HG03432 (cell line): ENCODE data around the gene TMEM272.
A peak's percentile ranks its signal among the peaks of the same experiment; 100 is the strongest.

ENCODE experiments used
- ATAC-seq: cut with Tn5 transposase; IDR thresholded peaks from one replicate; pipeline ENCODE4 v1.9.1; 2021; ENCODE audit warnings: mild to moderate bottlenecking, moderate library complexity; ENCODE audit not compliant: unreplicated experiment

Gene TMEM272

GRCh38 chr13:51844862-51845573 lies at the start of gene TMEM272:
TMEM272 (minus strand) TSS chr13:51845177; CDS start chr13:51838530, 6,647 bp downstream.
- ATAC-seq, result peak; percentile 80

- ATAC-seq, result no peak
Measured at GRCh38 chr13:51894239-51894638, 49.3 kb upstream of the TMEM272 start.

- ATAC-seq, result no peak
Measured at GRCh38 chr13:51892657-51893056, 47.7 kb upstream of the TMEM272 start.

GRCh38 chr13:51887468-51887867 lies 42.5 kb upstream of the TMEM272 start:
- ATAC-seq, result no peak

GRCh38 chr13:51885651-51886050 lies 40.7 kb upstream of the TMEM272 start:
- ATAC-seq, result no peak

GRCh38 chr13:51883226-51883600 lies 38.2 kb upstream of the TMEM272 start:
- no peak for ATAC-seq

GRCh38 chr13:51882570-51883225 lies 37.7 kb upstream of the TMEM272 start:
- no peak for ATAC-seq

GRCh38 chr13:51881296-51881695 lies 36.3 kb upstream of the TMEM272 start:
- ATAC-seq, result no peak

GRCh38 chr13:51879133-51879532 lies 34.2 kb upstream of the TMEM272 start:
- peak; percentile 76 for ATAC-seq

- ATAC-seq, result no peak
Measured at GRCh38 chr13:51874651-51875050, 29.7 kb upstream of the TMEM272 start.

GRCh38 chr13:51873837-51874236 lies 28.9 kb upstream of the TMEM272 start:
- no peak for ATAC-seq

GRCh38 chr13:51873117-51873798 lies 28.3 kb upstream of the TMEM272 start:
- ATAC-seq, result no peak

GRCh38 chr13:51870616-51871015 lies 25.6 kb upstream of the TMEM272 start:
- ATAC-seq, result no peak

GRCh38 chr13:51869916-51870315 lies 24.9 kb upstream of the TMEM272 start:
- no peak for ATAC-seq

GRCh38 chr13:51867062-51867461 lies 22.1 kb upstream of the TMEM272 start:
- ATAC-seq, result no peak

GRCh38 chr13:51865838-51866237 lies 20.9 kb upstream of the TMEM272 start:
- ATAC-seq, result no peak

GRCh38 chr13:51862957-51863356 lies 18.0 kb upstream of the TMEM272 start:
- no peak for ATAC-seq

- no peak for ATAC-seq
Measured at GRCh38 chr13:51861723-51862300, 16.8 kb upstream of the TMEM272 start, which contains the start of gene CCDC70. CCDC70 (plus strand) TSS chr13:51861969; CDS start chr13:51865412, 3,443 bp downstream.

GRCh38 chr13:51858433-51859247 lies 13.7 kb upstream of the TMEM272 start:
- no peak for ATAC-seq

GRCh38 chr13:51856998-51857397 lies 12.0 kb upstream of the TMEM272 start:
- ATAC-seq, result no peak
